Bronchial epithelial cell (primary cell): ENCODE data around the gene SLC16A11. TPM values are rescaled to one million over a fixed set of nuclear protein-coding genes. Genes with fewer than 3 reads are reported as not detected.
A peak's percentile ranks its signal among the peaks of the same experiment; 100 is the strongest.

Source experiments
- DNase-seq: peaks from one replicate; pipeline ENCODE4 v3.0.0-alpha.2; 2010; ENCODE audit warnings: low read depth
- FAIRE-seq: peaks from 2 replicates; lab custom pipeline; 2011; peaks lifted over from hg19 to GRCh38; lab: Jason Lieb, UNC
- H3K27me3 ChIP-seq: 2 replicates; pipeline ENCODE4 v1.5.1; 2011; ENCODE audit warnings: low read length; ENCODE audit not compliant: control insufficient read depth, insufficient read depth
- H3K36me3 ChIP-seq: 2 replicates; pipeline ENCODE4 v1.5.1; 2011; ENCODE audit warnings: low read length; ENCODE audit not compliant: control insufficient read depth, insufficient read depth
- H3K4me3 ChIP-seq: 2 replicates; pipeline ENCODE4 v1.5.1; 2011; ENCODE audit warnings: mild to moderate bottlenecking, low read depth, low read length, control low read depth
- CTCF ChIP-seq: IDR thresholded peaks from 2 replicates; pipeline ENCODE4 v1.5.1; 2011; ENCODE audit warnings: mild to moderate bottlenecking, moderate library complexity, low read length, control low read depth, inconsistent platforms; ENCODE audit not compliant: insufficient read depth, severe bottlenecking
- total RNA-seq: library from RNA; depleted of rRNA; stranded (reverse); fragments of >200 nt; gene quantifications from 2 replicates; pipeline ENCODE4 v1.2.1, GENCODE V29; 2014

SLC16A11 gene
- total RNA-seq, 1 donor from 2014 or later = not detected

GRCh38 chr17:7074931-7075330 is 31.0 kb upstream of the SLC16A11 start:
- Histone ChIP-seq H3K4me3 (no peak overlapping the region), H3K27me3 (no peaks in the 10 kb centered on the region), H3K36me3 (no peaks in the 10 kb centered on the region)
- DNase-seq = no peak
- TF ChIP-seq CTCF = no peak
- no peak for FAIRE-seq

DNA sequence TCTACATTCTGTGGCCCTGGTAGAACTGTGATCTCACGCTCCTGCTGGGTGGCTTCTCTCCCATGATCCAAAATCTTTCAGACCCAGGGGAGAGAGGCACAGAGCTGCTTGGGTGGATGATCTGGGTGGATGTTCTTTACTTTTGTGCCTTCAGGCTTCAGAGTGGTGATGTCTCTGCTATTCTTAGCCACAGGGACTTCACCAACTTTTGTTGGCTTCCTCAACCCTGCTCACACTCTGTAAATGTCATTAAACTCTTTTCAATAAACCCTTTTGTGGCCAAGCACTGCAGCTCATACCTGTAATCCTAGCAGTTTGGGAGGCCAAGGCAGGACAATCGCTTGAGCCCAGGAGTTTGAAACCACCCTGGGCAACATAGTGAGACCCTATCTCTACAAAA is 28.5 kb upstream of the SLC16A11 start:
- no peak for TF ChIP-seq CTCF
- H3K36me3 ChIP-seq = no peaks in the 10 kb centered on the region
- FAIRE-seq = peak; percentile 47
- no peaks in the 10 kb centered on the region for H3K27me3 ChIP-seq
- no peak overlapping the region for H3K4me3 ChIP-seq
- no peak for DNase-seq

DNA sequence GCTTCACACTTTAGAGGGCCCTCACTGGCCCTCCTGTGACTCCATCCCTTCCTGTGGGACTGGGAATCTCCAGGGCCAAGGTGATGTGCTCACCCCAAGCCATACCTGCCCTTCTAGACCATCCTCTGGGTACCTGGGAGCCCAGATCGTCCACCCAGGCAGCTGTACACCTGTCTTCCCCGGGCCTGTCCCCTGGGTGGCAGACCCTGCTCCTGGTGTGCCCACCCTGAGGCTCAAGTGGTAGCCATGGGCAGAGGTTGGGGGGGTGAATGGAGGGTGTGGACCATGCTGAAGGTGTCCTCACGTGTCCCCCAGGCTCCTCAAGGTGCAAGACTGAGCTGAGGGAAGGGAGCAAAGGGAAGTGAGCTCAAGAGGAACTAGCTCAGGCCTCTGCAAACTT is 26.8 kb upstream of the SLC16A11 start:
- TF ChIP-seq CTCF = no peak
- no peak overlapping the region for H3K4me3 ChIP-seq
- H3K36me3 ChIP-seq = no peaks in the 10 kb centered on the region
- H3K27me3 ChIP-seq = no peaks in the 10 kb centered on the region
- DNase-seq (no peak), FAIRE-seq (no peak)

GRCh38 chr17:7068268-7068667 is 24.4 kb upstream of the SLC16A11 start:
- no peaks in the 10 kb centered on the region for H3K36me3 ChIP-seq
- no peaks in the 10 kb centered on the region for H3K27me3 ChIP-seq
- TF ChIP-seq CTCF = no peak
- DNase-seq (no peak), FAIRE-seq (no peak)
- H3K4me3 ChIP-seq = no peak overlapping the region

GRCh38 chr17:7067198-7067597 is 23.3 kb upstream of the SLC16A11 start:
- FAIRE-seq (no peak), DNase-seq (no peak)
- H3K27me3 ChIP-seq = no peaks in the 10 kb centered on the region
- no peak for TF ChIP-seq CTCF
- H3K4me3 ChIP-seq = no peak overlapping the region
- no peaks in the 10 kb centered on the region for H3K36me3 ChIP-seq

- Histone ChIP-seq H3K4me3 (no peak overlapping the region), H3K36me3 (no peaks in the 10 kb centered on the region), H3K27me3 (no peaks in the 10 kb centered on the region)
- DNase-seq (no peak), FAIRE-seq (no peak)
- no peak for TF ChIP-seq CTCF
Observed at GRCh38 chr17:7064261-7064660, 20.4 kb upstream of the SLC16A11 start.
